Loucy (cell line): ENCODE measurements around the gene HPGDS.

Experiments
- EZH2phosphoT487 ChIP-seq: fragments of 200-600 bp; IDR thresholded peaks from 2 replicates; pipeline ENCODE4 v1.6.1; 2018; ENCODE audit warnings: antibody characterized with exemption, mild to moderate bottlenecking, moderate library complexity, borderline replicate concordance
- TF ChIP-seq, protein P1 (sequence below): fragments of 200-600 bp; sonication (generic); conservative IDR thresholded peaks from 2 replicates; pipeline ENCODE4 v1.5.1; 2014; ENCODE audit warnings: mild to moderate bottlenecking, antibody characterized with exemption, low read length

DNA sequence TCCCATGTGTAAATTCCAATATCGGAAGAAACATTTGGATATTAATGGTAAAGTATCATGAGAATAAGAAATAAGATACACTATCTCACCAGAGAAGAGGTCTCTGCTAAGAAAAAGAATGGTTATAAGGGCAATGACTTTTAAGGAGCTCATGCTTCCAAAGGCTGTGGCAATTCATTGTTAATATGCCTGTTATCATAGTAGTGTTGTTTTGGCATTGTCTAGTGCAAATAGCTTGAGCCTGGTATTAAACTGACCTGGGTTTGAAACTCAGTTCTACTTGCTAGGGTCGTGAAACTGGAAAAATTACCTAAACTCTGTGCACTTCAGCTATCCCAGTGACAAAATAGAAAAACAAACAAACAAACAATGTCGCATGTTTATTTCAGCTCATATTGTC lies 8.8 kb downstream of the HPGDS start:
- TF ChIP-seq, protein P1, sequence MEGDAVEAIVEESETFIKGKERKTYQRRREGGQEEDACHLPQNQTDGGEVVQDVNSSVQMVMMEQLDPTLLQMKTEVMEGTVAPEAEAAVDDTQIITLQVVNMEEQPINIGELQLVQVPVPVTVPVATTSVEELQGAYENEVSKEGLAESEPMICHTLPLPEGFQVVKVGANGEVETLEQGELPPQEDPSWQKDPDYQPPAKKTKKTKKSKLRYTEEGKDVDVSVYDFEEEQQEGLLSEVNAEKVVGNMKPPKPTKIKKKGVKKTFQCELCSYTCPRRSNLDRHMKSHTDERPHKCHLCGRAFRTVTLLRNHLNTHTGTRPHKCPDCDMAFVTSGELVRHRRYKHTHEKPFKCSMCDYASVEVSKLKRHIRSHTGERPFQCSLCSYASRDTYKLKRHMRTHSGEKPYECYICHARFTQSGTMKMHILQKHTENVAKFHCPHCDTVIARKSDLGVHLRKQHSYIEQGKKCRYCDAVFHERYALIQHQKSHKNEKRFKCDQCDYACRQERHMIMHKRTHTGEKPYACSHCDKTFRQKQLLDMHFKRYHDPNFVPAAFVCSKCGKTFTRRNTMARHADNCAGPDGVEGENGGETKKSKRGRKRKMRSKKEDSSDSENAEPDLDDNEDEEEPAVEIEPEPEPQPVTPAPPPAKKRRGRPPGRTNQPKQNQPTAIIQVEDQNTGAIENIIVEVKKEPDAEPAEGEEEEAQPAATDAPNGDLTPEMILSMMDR = no peak
- TF ChIP-seq EZH2phosphoT487 = no peak
